ENCODE data around the gene HOXA10.

The HOXA10 gene

DNA sequence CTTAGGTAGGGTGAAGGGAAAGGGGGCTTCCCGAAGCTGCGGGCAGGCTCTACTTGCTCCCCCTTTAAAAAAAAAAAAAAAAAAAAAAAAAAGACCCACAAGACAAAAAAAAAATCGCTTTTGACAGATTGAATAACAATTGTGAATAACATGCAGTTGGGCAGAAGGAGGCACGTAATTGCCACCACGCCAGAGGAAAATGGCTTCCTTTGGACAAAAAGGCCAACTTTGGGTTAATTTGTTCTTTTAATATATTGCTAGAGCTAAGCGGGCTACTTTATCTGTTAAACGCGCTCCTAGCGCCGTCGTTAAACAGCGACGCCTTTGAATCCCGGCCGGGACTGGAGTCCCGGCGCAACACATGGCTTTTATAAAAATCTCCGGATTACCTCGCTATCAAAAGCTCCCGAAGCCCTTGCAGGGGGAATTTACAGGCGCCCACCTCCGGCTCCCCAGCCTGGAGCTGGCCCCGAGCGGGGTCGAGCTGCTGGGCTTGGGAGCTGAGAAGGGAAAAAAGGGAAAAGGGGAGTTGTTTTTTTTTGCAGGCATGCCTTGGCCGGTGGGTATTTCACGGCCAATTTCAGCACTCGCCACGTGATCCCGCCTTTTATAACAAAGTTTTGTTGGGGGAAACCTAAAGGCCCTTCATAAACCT, 9.7 kb upstream of the HOXA10 start:
- ChIA-PET CTCF (interaction anchor here (1.1 to 5.1 kb wide), 2 partner anchors 12 to 23 kb away, joined by 5 to 41 read pairs; no protein-coding TSS in a partner anchor), POLR2A (no interaction called here)
- TF ChIP-seq, protein P1, sequence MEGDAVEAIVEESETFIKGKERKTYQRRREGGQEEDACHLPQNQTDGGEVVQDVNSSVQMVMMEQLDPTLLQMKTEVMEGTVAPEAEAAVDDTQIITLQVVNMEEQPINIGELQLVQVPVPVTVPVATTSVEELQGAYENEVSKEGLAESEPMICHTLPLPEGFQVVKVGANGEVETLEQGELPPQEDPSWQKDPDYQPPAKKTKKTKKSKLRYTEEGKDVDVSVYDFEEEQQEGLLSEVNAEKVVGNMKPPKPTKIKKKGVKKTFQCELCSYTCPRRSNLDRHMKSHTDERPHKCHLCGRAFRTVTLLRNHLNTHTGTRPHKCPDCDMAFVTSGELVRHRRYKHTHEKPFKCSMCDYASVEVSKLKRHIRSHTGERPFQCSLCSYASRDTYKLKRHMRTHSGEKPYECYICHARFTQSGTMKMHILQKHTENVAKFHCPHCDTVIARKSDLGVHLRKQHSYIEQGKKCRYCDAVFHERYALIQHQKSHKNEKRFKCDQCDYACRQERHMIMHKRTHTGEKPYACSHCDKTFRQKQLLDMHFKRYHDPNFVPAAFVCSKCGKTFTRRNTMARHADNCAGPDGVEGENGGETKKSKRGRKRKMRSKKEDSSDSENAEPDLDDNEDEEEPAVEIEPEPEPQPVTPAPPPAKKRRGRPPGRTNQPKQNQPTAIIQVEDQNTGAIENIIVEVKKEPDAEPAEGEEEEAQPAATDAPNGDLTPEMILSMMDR (IDR thresholded peaks at IDR 0.05; ENCODE audit: control extremely low read depth, extremely low read depth, low read depth, missing control alignments): no peak
- DNase-seq (ENCODE audit: extremely low spot score): no peak

GRCh38 chr7:27182861-27183681, 9.0 kb upstream of the HOXA10 start:
- POLR2A ChIA-PET: no interaction called here
- TF ChIP-seq, protein P1 (IDR thresholded peaks at IDR 0.05; ENCODE audit: control extremely low read depth, extremely low read depth, low read depth, missing control alignments): no peak
- CTCF ChIA-PET: interaction anchor here (1.1 to 5.1 kb wide), 3 partner anchors 12 to 24 kb away, joined by 5 to 41 read pairs (median 5); no protein-coding TSS in a partner anchor
- DNase-seq (ENCODE audit: extremely low spot score): no peak

DNA sequence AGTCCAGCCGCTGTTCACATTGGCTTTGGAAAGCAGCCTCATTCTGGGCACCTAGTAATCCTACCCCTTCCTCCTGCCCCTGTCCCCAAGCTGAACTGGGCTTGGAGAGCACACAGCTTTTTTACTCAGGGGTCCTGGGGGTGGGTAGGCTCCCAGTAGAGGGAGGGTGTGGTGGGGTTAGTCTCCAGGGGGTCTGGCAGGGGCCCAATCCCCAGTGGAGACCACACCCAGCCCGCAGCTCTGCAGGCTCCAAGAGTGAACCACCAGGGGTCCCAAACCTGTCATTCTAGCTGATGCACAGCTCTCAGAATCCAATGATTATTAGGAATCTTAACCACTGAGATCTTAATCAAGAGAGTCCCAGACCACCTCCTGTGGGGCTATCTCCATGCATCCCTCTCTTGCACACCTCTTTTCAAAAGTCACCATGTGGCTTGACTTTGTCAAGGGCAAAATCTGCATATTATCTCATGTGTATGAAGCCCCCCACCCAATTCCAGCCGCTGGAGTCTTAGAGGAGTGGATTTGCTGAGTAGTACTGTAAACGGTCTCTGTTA, 8.2 kb upstream of the HOXA10 start:
- CTCF ChIA-PET: interaction anchor here (1.2 to 5.1 kb wide), 3 partner anchors 13 to 23 kb away, joined by 4 to 41 read pairs (median 5); no protein-coding TSS in a partner anchor
- DNase-seq (ENCODE audit: extremely low spot score): no peak
- POLR2A ChIA-PET: no interaction called here
- TF ChIP-seq, protein P1 (IDR thresholded peaks at IDR 0.05; ENCODE audit: control extremely low read depth, extremely low read depth, low read depth, missing control alignments): no peak

DNA sequence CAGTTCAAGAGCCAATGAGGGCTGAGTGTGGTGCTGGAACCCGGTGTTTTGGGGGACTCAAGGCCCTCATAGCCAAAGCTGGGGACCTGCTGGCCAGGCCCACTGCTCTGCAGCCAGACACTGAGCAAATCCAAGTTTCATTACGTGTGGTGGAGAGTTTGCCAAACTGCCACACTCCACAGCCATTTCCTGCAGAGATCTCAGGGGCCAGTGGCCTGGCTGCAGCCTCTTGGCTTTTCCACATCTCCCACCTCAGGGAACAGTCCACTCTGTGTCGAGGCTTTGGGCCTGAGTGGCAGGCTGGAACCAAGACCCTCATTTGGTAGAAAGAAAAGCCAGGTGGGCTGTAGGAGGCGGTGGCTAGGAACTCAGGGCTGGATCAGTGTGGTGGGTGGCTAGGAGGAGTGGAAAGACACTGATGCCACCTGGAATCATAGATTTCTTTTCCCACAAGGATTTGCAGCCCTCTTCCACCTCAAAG, 7.7 kb upstream of the HOXA10 start:
- CTCF ChIA-PET: interaction anchor here (1.2 to 1.7 kb wide), 2 partner anchors 14 to 23 kb away, joined by 4 to 5 read pairs; no protein-coding TSS in a partner anchor
- POLR2A ChIA-PET: no interaction called here
- DNase-seq (ENCODE audit: extremely low spot score): no peak
- TF ChIP-seq, protein P1 (IDR thresholded peaks at IDR 0.05; ENCODE audit: control extremely low read depth, extremely low read depth, low read depth, missing control alignments): no peak

DNA sequence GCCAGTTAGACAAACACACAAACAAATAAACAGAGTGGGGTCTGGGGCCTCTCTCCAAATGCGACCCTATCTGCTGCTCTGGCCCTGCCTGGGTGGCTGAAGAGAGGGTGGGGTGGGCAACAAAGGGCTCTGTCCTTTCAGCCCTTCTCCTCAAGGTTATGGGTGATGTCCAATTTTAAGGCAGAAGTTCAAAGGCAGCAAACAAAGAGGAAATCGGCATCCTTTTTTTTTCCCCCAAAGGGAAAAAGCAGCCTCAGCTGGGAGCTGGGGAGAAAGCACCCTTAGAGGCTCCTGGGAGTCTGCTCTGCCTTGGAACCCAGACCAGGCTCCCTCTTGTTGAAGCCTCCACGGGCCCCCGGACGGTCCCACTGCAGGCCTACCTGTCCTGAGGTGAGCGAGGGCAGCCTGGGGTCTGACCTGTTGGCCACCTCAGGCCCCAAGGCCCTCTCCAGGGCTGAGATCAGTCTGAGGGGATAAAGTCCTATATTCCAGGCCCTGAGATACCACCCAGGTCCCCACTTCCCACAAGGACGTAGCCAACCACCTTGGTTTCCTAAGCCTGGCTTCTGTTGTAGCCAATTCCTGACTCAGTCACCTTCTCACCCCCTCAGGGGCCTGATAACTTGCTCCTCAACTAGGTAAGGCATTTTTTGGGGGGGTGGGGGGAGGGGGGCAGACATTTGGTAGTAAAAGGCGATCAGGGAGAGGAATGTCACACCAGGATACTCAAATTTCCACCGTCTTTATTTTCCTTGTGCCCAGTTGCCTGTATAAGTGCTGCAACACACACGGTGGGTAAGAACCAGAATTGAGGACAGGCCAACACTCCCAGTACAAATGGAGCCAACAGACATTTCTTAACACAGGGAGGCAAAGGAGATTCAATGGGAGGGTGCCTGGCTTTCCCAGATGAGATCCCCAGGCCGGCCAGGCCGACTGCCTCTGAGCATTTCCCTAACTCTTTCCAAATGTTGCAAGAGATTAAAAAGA, 6.6 kb upstream of the HOXA10 start:
- TF ChIP-seq, protein P1 (IDR thresholded peaks at IDR 0.05; ENCODE audit: control extremely low read depth, extremely low read depth, low read depth, missing control alignments): no peak
- ChIA-PET CTCF (interaction anchor here (1.0 to 2.6 kb wide), 10 partner anchors 9 to 808 kb away, joined by 3 to 11 read pairs (median 4); no protein-coding TSS in a partner anchor), POLR2A (no interaction called here)
- DNase-seq (ENCODE audit: extremely low spot score): no peak

All from GM10248 (cell line).